Activated T-helper 17 cell treated with anti-CD3 and anti-CD28 coated beads, Interleukin-2, amount 50 U/mL, for 72 hours (primary cell): ENCODE results near the gene TXNDC11. TPM values are rescaled to one million over a fixed set of nuclear protein-coding genes. Genes with fewer than 3 reads are reported as not detected.
A peak's percentile ranks its signal among the peaks of the same experiment; 100 is the strongest.
"Not testable (repeated sequence)": the region's sequence is repeated elsewhere in the genome, so short reads cannot be mapped to it uniquely, and the experiment has no call there.

ENCODE experiments used
- ATAC-seq: fragments of 150-1000 bp; cut with Tn5 transposase; replicated peaks from 2 replicates; pipeline ENCODE4 v1.10.0; 2021; ENCODE audit warnings: mild to moderate bottlenecking, moderate library complexity
- H3K27ac Mint-ChIP-seq: one replicate; pipeline ENCODE4 v1.8.0; 2022; ENCODE audit warnings: mixed read lengths
- H3K27me3 Mint-ChIP-seq: one replicate; pipeline ENCODE4 v1.8.0; 2022; ENCODE audit warnings: mixed read lengths
- H3K36me3 Mint-ChIP-seq: one replicate; pipeline ENCODE4 v1.8.0; 2022; ENCODE audit warnings: low read depth, mild to moderate bottlenecking, mixed read lengths
- H3K4me1 Mint-ChIP-seq: one replicate; pipeline ENCODE4 v1.8.0; 2022; ENCODE audit warnings: mixed read lengths
- H3K4me3 Mint-ChIP-seq: one replicate; pipeline ENCODE4 v1.8.0; 2022; ENCODE audit warnings: mild to moderate bottlenecking, mixed read lengths
- H3K9me3 Mint-ChIP-seq: one replicate; pipeline ENCODE4 v1.8.0; 2022; ENCODE audit warnings: mixed read lengths
- total RNA-seq, 2 donors: library from RNA; stranded (reverse); gene quantifications; one replicate each; pipeline ENCODE4 v1.2.3, GENCODE V29; 2022

TXNDC11 gene
- 10 to 100 TPM; 33.8 to 38.6 TPM for total RNA-seq

DNA sequence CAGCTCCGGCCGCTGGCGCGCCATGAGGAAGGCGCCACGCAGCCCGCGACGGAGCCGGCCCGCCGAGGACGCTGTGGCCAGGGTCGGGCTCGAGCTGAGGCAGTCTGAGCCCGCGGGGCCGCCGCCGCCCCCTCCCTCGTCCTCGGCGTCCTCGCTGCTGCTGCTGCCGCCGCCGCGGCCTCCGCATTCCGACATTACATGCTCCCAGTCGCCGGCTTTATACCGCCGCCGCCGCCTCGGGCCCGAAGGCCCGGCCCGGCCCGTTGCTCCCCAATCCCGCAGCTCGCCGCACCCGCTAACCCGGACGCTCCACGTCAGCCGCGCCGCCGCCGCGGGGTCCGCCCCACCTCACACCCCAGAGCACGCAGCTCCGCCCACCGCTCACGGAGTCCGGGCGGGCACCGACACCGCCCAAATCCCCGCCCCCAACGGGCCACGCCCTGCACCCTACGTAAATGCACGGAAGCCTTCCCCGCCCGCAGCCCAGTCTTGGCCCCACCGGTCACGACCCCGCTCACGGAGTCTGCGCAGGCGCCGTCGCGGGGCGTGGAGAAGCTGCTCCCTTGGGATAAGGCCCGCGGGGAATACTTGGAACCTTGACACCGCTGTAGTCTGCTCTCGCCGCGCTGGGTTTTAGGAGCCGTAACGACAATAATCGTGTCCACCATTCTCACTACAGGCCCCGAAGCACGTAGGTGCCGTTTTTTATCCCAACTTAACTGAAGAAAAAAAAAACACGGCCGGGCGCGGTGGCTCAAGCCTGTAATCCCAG lies at the start of gene TXNDC11:
Gene TXNDC11, minus strand, starts transcription at position 322 of the 772 bp plus-strand sequence. Its CDS starts 127 bp downstream, at position 195.
- peak within 1 kb of the TSS; percentile 96 for H3K4me3 Mint-ChIP-seq
- ATAC-seq, result peak; percentile 93
- peaks cover 30% of the 10 kb centered on the region for H3K4me1 Mint-ChIP-seq
- H3K9me3 Mint-ChIP-seq, result no peaks in the 10 kb centered on the region
- H3K27me3 Mint-ChIP-seq, result no peaks in the 10 kb centered on the region
- peaks cover 43% of the 10 kb centered on the region for H3K36me3 Mint-ChIP-seq
- peak within 1 kb of the TSS; percentile 92 for H3K27ac Mint-ChIP-seq

DNA sequence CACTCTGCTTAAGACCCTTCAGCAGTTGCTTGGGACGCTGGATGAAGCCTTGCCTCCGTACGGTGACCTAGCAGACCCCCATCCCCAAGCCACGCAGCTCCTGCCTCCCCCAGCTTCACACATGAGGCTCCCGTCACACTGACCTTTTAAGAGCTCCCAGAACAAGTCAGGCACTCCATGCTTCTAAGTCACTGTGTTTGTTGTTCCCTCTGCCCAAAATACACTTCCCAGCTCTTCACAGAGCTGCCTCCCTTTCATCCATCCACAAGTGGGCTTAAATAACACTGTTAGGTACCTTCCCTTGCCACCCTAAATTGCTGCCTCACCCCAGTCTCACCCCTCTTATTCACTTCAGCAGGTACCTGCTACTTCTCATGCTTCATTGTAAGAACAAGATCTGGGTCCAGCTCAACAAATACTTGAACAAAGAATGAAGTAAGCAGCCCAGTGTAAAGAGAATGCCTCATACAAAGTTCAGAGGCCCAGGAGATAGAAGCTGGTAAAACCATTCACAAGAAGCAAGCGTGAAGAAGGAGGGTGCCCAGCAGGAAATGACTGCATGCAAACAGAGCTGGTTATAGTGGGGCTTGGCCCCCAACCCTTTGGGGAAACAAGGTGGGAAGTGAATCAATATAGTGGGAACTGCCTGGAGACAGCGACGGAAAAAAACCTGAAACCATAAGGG lies 48.6 kb upstream of the TXNDC11 start:
- no peaks in the 10 kb centered on the region for H3K9me3 Mint-ChIP-seq
- no peaks in the 10 kb centered on the region for H3K27me3 Mint-ChIP-seq
- H3K27ac Mint-ChIP-seq, result peak overlapping the region; percentile 78
- peak overlapping the region; percentile 93 for H3K4me3 Mint-ChIP-seq
- ATAC-seq, result peak; percentile 28
- H3K36me3 Mint-ChIP-seq, result peaks cover 63% of the 10 kb centered on the region
- peaks cover 59% of the 10 kb centered on the region for H3K4me1 Mint-ChIP-seq

GRCh38 chr16:11788914-11789313 lies 46.3 kb upstream of the TXNDC11 start:
- Mint-ChIP-seq H3K27ac (peak overlapping the region; percentile 36), H3K4me1 (peaks cover 52% of the 10 kb centered on the region), H3K36me3 (peaks cover 39% of the 10 kb centered on the region), H3K27me3 (no peaks in the 10 kb centered on the region), H3K4me3 (peak overlapping the region; percentile 27), H3K9me3 (no peaks in the 10 kb centered on the region)
- peak; percentile 18 for ATAC-seq

GRCh38 chr16:11784980-11785599 lies 42.4 kb upstream of the TXNDC11 start:
- H3K4me1 Mint-ChIP-seq, result peaks cover 49% of the 10 kb centered on the region
- ATAC-seq, H3K27me3 Mint-ChIP-seq, H3K9me3 Mint-ChIP-seq: not testable (repeated sequence)
- H3K27ac Mint-ChIP-seq, result peak overlapping the region; percentile 87
- peak overlapping the region; percentile 97 for H3K4me3 Mint-ChIP-seq
- peaks cover 47% of the 10 kb centered on the region for H3K36me3 Mint-ChIP-seq

DNA sequence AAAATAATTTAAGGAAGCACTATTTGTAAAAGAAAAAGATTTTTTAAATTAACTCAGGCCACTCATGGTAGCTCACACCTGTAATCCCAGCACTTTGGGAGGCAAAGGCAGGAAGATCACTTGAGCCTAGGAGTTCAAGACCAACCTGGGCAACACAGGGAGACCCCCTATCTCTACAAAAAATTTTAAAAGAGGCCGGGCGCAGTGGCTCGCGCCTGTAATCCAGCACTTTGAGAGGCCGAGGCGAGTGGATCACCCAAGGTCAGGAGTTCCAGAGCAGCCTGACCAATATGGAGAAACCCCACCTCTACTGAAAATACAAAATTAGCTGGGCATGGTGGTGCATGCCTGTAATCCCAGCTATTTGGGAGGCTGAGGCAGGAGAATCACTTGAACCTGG lies 41.7 kb upstream of the TXNDC11 start:
- H3K27ac Mint-ChIP-seq, result peak overlapping the region; percentile 100
- not testable (repeated sequence) for H3K27me3 Mint-ChIP-seq
- peaks cover 48% of the 10 kb centered on the region for H3K4me1 Mint-ChIP-seq

GRCh38 chr16:11784038-11784369 lies 41.3 kb upstream of the TXNDC11 start:
- H3K27me3 Mint-ChIP-seq, result no peaks in the 10 kb centered on the region
- peak overlapping the region; percentile 97 for H3K4me3 Mint-ChIP-seq
- no peak for ATAC-seq
- H3K9me3 Mint-ChIP-seq, result no peaks in the 10 kb centered on the region
- H3K27ac Mint-ChIP-seq, result peak overlapping the region; percentile 100
- peaks cover 57% of the 10 kb centered on the region for H3K36me3 Mint-ChIP-seq
- peaks cover 48% of the 10 kb centered on the region for H3K4me1 Mint-ChIP-seq

More for the DNA sequence above, 41.7 kb upstream of the TXNDC11 start:
- not testable (repeated sequence) for ATAC-seq, H3K9me3 Mint-ChIP-seq
- peak overlapping the region; percentile 97 for H3K4me3 Mint-ChIP-seq
- H3K36me3 Mint-ChIP-seq, result peaks cover 53% of the 10 kb centered on the region

- H3K36me3 Mint-ChIP-seq, result peaks cover 62% of the 10 kb centered on the region
- peaks cover 47% of the 10 kb centered on the region for H3K4me1 Mint-ChIP-seq
- peak overlapping the region; percentile 97 for H3K4me3 Mint-ChIP-seq
- H3K9me3 Mint-ChIP-seq, result no peaks in the 10 kb centered on the region
- peak overlapping the region; percentile 100 for H3K27ac Mint-ChIP-seq
- ATAC-seq, result peak; percentile 83
- H3K27me3 Mint-ChIP-seq, result no peaks in the 10 kb centered on the region
These were observed 40.8 kb upstream of the TXNDC11 start for GRCh38 chr16:11783319-11784037.

GRCh38 chr16:11781773-11782172 lies 39.1 kb upstream of the TXNDC11 start:
- Mint-ChIP-seq H3K4me3 (peak overlapping the region; percentile 97), H3K27me3 (no peaks in the 10 kb centered on the region), H3K9me3 (no peaks in the 10 kb centered on the region), H3K27ac (peak overlapping the region; percentile 100), H3K36me3 (peaks cover 68% of the 10 kb centered on the region), H3K4me1 (peaks cover 34% of the 10 kb centered on the region)
- no peak for ATAC-seq

DNA sequence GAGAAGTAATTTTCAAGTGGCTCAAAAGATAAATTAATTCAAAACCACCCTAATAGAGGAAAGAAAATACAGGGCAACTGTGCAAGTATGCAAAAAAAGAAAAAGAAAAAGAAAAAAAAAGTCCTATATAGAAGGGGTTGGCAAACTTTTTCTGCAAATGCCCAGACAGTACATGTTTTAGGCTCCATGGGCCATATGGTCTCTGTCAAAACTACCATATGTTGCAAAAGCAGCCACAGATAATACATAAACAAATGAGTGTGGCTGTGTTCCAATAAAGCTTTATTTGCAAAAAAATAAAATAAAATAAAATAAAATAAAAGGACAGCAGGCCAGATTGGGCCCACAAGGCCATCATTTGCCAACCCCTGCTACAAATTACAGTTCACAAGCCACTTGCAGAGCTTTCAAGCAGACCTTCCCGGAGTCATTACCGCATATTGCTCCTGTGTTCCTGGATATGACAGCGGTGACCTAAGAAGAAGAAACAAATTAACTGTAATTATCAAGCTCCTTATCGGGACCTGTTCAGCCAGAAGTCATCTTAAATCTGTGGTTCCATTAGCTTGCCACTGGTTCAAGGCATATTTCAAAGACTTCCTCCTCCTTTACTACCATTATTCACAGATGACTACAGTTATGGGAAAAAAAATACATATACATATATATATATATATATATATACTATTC lies 38.5 kb upstream of the TXNDC11 start:
- Mint-ChIP-seq H3K4me1 (peaks cover 27% of the 10 kb centered on the region), H3K4me3 (peak overlapping the region; percentile 97)

GRCh38 chr16:11779074-11779473 lies 36.4 kb upstream of the TXNDC11 start:
- Mint-ChIP-seq H3K36me3 (peaks cover 95% of the 10 kb centered on the region), H3K27ac (no peak overlapping the region), H3K27me3 (no peaks in the 10 kb centered on the region), H3K4me3 (no peak overlapping the region), H3K4me1 (peaks cover 26% of the 10 kb centered on the region), H3K9me3 (no peaks in the 10 kb centered on the region)
- ATAC-seq, result no peak

More for the DNA sequence above, 38.5 kb upstream of the TXNDC11 start:
- no peak for ATAC-seq
- Mint-ChIP-seq H3K9me3 (no peaks in the 10 kb centered on the region), H3K36me3 (peaks cover 75% of the 10 kb centered on the region), H3K27me3 (no peaks in the 10 kb centered on the region), H3K27ac (peak overlapping the region; percentile 100)

GRCh38 chr16:11774065-11774626 lies 31.5 kb upstream of the TXNDC11 start:
- H3K27me3 Mint-ChIP-seq, result no peaks in the 10 kb centered on the region
- peak overlapping the region; percentile 26 for H3K4me3 Mint-ChIP-seq
- ATAC-seq, result peak; percentile 47
- H3K4me1 Mint-ChIP-seq, result peaks cover 9% of the 10 kb centered on the region
- H3K9me3 Mint-ChIP-seq, result no peaks in the 10 kb centered on the region
- peaks cover 98% of the 10 kb centered on the region for H3K36me3 Mint-ChIP-seq
- H3K27ac Mint-ChIP-seq, result peak overlapping the region; percentile 77

DNA sequence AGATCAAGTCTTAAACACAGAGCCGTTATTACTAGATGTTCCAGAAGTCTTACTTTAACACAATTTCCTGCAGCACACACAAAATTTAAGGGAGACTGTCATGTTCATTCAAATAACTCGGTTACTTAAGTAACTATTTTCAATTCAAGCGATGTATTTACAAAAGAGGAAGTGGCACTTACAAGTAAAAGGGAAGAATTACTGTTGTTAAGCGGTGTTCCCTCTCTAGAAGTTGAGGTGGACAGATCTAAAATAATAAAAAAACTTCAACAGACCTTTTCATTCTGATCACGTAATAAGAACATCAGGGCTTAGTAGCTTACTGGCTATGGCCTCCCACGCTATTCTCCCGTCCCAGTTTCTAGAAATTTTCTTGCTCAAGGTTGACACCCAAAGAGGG lies 26.2 kb upstream of the TXNDC11 start:
- H3K9me3 Mint-ChIP-seq, result no peaks in the 10 kb centered on the region
- H3K4me1 Mint-ChIP-seq, result peaks cover 10% of the 10 kb centered on the region
- ATAC-seq, result no peak
- H3K36me3 Mint-ChIP-seq, result peaks cover 94% of the 10 kb centered on the region
- peak overlapping the region; percentile 53 for H3K4me3 Mint-ChIP-seq
- H3K27ac Mint-ChIP-seq, result peak overlapping the region; percentile 58
- no peaks in the 10 kb centered on the region for H3K27me3 Mint-ChIP-seq

GRCh38 chr16:11762431-11762830 lies 19.8 kb upstream of the TXNDC11 start:
- Mint-ChIP-seq H3K36me3 (peaks cover 96% of the 10 kb centered on the region), H3K9me3 (no peaks in the 10 kb centered on the region), H3K27ac (no peak overlapping the region), H3K4me1 (no peaks in the 10 kb centered on the region), H3K27me3 (no peaks in the 10 kb centered on the region), H3K4me3 (no peak overlapping the region)
- no peak for ATAC-seq
